ENCODE measurements around the gene ZNF330.

Gene ZNF330

DNA sequence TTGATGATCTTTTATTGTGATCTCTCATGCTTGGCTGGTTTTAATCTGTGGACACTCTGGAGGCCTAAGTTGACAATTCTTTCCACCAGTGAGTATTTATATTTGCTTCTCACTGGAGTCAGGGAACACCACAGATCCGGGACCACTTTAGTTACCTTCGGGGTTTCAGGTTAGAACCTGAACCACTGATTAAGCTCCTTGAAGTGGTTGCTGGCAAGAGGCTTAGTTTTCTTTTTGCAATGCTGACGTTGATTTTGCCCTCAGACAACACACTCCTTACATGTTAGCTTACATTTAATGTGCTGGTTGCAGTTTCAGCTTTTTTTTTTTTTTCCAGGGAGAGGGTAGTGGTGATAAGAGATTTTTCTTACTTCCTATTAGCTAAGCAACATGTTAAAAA lies 10.5 kb upstream of the ZNF330 start:
- H2BK15ac ChIP-seq (ENCODE audit: low read length) = no peak overlapping the region
- no peak for DNase-seq (ENCODE audit: low spot score)
- no CpG with 5 or more reads among the region's 3 CpGs for WGBS, 2 donors (ENCODE audit: extremely low coverage in 2 of 2, insufficient read length in 2 of 2, insufficient replicate concordance in 1 of 2)
- no peak overlapping the region for H2BK12ac ChIP-seq (ENCODE audit: low read length)
- H2AK5ac ChIP-seq (ENCODE audit: low read depth, low read length) = no peak overlapping the region
- no peak overlapping the region for H3K4me2 ChIP-seq (ENCODE audit: insufficient read depth, low read length, poor library complexity, severe bottlenecking)
- no peak overlapping the region for H3K23ac ChIP-seq (ENCODE audit: low read depth, low read length, poor library complexity)
- H3K27me3 ChIP-seq (ENCODE audit: control insufficient read depth in 3 of 3, insufficient read depth in 3 of 3, low read depth in 1 of 3, low read length in 3 of 3) = no peaks in the 10 kb centered on the region
- no peaks in the 10 kb centered on the region for H3K9me3 ChIP-seq (replicated peaks in 1 of 2; ENCODE audit: control insufficient read depth in 2 of 2, insufficient read depth in 1 of 2, low read depth in 1 of 2, low read length in 2 of 2)
- H3K79me1 ChIP-seq (ENCODE audit: low read depth, low read length) = no peaks in the 10 kb centered on the region
- no peak overlapping the region for H4K91ac ChIP-seq (ENCODE audit: low read depth, low read length, poor library complexity)
- H3K4ac ChIP-seq (ENCODE audit: low read length) = no peak overlapping the region
- no peak overlapping the region for H2BK5ac ChIP-seq (ENCODE audit: low read length)
- no peak overlapping the region for H3K4me3 ChIP-seq (ENCODE audit: low read length in 2 of 2)
- no peak overlapping the region for H3K14ac ChIP-seq (ENCODE audit: low read length)
- H4K8ac ChIP-seq (ENCODE audit: low read depth, low read length) = no peak overlapping the region
- H3K27ac ChIP-seq (replicated peaks; ENCODE audit: low read length) = no peak overlapping the region
- no peak overlapping the region for H2AFZ ChIP-seq (ENCODE audit: low read length)
- H3K4me1 ChIP-seq (ENCODE audit: control insufficient read depth in 2 of 2, insufficient read depth in 1 of 2, low read depth in 1 of 2, low read length in 2 of 2) = no peaks in the 10 kb centered on the region
- H2BK120ac ChIP-seq (ENCODE audit: low read depth, low read length) = no peak overlapping the region
- H3K9ac ChIP-seq (ENCODE audit: low read depth, low read length, poor library complexity) = no peak overlapping the region
- H3K18ac ChIP-seq (ENCODE audit: low read length) = no peak overlapping the region
- no peaks in the 10 kb centered on the region for H3K36me3 ChIP-seq (replicated peaks in 1 of 2; ENCODE audit: control insufficient read depth in 2 of 2, insufficient read depth in 2 of 2, low read length in 2 of 2)

DNA sequence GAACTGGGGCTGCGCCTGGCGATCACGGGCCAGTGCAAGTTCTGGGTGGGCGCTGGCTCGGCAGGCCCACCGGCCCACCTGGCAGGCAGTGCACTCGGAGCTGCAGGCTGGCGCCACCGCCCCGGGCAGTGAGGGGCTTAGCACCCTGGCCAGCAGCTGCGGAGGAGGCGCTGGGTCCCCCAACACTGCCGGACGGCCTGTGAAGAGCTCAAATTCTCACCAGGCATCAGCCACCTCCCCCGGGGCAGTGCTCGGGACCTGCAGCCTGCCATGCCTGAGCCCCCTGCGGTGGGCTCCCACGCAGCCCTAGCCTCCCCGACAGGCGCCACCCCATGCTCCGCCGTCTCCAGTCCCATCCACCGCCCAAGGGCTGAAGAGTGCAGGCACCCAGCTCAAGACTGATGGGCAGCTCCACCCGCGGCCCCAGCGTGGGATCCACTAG lies 7.1 kb upstream of the ZNF330 start:
- no peak overlapping the region for H2AK5ac ChIP-seq (ENCODE audit: low read depth, low read length)
- H4K91ac ChIP-seq (ENCODE audit: low read depth, low read length, poor library complexity) = no peak overlapping the region
- H3K79me1 ChIP-seq (ENCODE audit: low read depth, low read length) = no peaks in the 10 kb centered on the region
- no peak overlapping the region for H2BK12ac ChIP-seq (ENCODE audit: low read length)
- H3K4me3 ChIP-seq (ENCODE audit: low read length in 2 of 2) = no peak overlapping the region
- no peaks in the 10 kb centered on the region for H3K9me3 ChIP-seq (replicated peaks in 1 of 2; ENCODE audit: control insufficient read depth in 2 of 2, insufficient read depth in 1 of 2, low read depth in 1 of 2, low read length in 2 of 2)
- WGBS, 2 donors (ENCODE audit: extremely low coverage in 2 of 2, insufficient read length in 2 of 2, insufficient replicate concordance in 1 of 2) = no CpG with 5 or more reads among the region's 26 CpGs
- no peaks in the 10 kb centered on the region for H3K27me3 ChIP-seq (ENCODE audit: control insufficient read depth in 3 of 3, insufficient read depth in 3 of 3, low read depth in 1 of 3, low read length in 3 of 3)
- H2BK120ac ChIP-seq (ENCODE audit: low read depth, low read length) = no peak overlapping the region
- H3K27ac ChIP-seq (replicated peaks; ENCODE audit: low read length) = no peak overlapping the region
- no peak overlapping the region for H3K23ac ChIP-seq (ENCODE audit: low read depth, low read length, poor library complexity)
- no peak overlapping the region for H2BK15ac ChIP-seq (ENCODE audit: low read length)
- no peak overlapping the region for H2AFZ ChIP-seq (ENCODE audit: low read length)
- H3K9ac ChIP-seq (ENCODE audit: low read depth, low read length, poor library complexity) = no peak overlapping the region
- peak overlapping the region; percentile 3 for H4K8ac ChIP-seq (ENCODE audit: low read depth, low read length)
- H3K18ac ChIP-seq (ENCODE audit: low read length) = no peak overlapping the region
- H3K4me1 ChIP-seq (ENCODE audit: control insufficient read depth in 2 of 2, insufficient read depth in 1 of 2, low read depth in 1 of 2, low read length in 2 of 2) = no peaks in the 10 kb centered on the region
- H3K4me2 ChIP-seq (ENCODE audit: insufficient read depth, low read length, poor library complexity, severe bottlenecking) = no peak overlapping the region
- H3K4ac ChIP-seq (ENCODE audit: low read length) = no peak overlapping the region
- DNase-seq (ENCODE audit: low spot score) = no peak
- H3K36me3 ChIP-seq (replicated peaks in 1 of 2; ENCODE audit: control insufficient read depth in 2 of 2, insufficient read depth in 2 of 2, low read length in 2 of 2) = no peaks in the 10 kb centered on the region
- peak overlapping the region; percentile 71 for H3K14ac ChIP-seq (ENCODE audit: low read length)
- H2BK5ac ChIP-seq (ENCODE audit: low read length) = peak overlapping the region; percentile 53

DNA sequence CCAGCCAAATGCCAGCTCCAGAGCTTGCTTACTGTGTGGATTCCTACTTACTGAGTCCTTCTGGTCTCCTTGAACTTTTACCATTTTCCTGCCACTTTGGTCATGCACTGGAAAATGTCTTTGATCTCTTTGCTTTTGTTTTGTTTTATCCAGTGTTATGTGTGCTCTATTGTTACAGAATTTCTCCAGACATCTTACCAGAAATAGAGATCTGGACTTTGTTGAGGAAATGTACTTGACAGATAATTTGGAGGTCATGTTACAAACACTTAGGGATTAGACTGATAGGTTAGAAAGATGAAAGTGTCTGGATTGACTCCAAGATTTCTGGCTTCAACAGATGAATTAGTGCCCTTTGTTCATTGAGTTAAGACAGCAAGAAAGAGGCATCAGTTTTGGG lies 5.7 kb upstream of the ZNF330 start:
- Histone ChIP-seq H3K4ac (ENCODE audit: low read length) (no peak overlapping the region), H2BK120ac (ENCODE audit: low read depth, low read length) (no peak overlapping the region), H3K14ac (ENCODE audit: low read length) (no peak overlapping the region), H3K4me3 (ENCODE audit: low read length in 2 of 2) (no peak overlapping the region), H2BK15ac (ENCODE audit: low read length) (no peak overlapping the region), H3K4me2 (ENCODE audit: insufficient read depth, low read length, poor library complexity, severe bottlenecking) (no peak overlapping the region), H3K9ac (ENCODE audit: low read depth, low read length, poor library complexity) (no peak overlapping the region), H3K27ac (replicated peaks; ENCODE audit: low read length) (no peak overlapping the region), H4K8ac (ENCODE audit: low read depth, low read length) (no peak overlapping the region), H3K36me3 (replicated peaks in 1 of 2; ENCODE audit: control insufficient read depth in 2 of 2, insufficient read depth in 2 of 2, low read length in 2 of 2) (no peaks in the 10 kb centered on the region), H3K9me3 (replicated peaks in 1 of 2; ENCODE audit: control insufficient read depth in 2 of 2, insufficient read depth in 1 of 2, low read depth in 1 of 2, low read length in 2 of 2) (no peaks in the 10 kb centered on the region), H3K4me1 (ENCODE audit: control insufficient read depth in 2 of 2, insufficient read depth in 1 of 2, low read depth in 1 of 2, low read length in 2 of 2) (no peaks in the 10 kb centered on the region), H4K91ac (ENCODE audit: low read depth, low read length, poor library complexity) (no peak overlapping the region), H3K23ac (ENCODE audit: low read depth, low read length, poor library complexity) (no peak overlapping the region), H2BK5ac (ENCODE audit: low read length) (no peak overlapping the region), H2BK12ac (ENCODE audit: low read length) (no peak overlapping the region), H2AFZ (ENCODE audit: low read length) (no peak overlapping the region), H2AK5ac (ENCODE audit: low read depth, low read length) (no peak overlapping the region), H3K27me3 (ENCODE audit: control insufficient read depth in 3 of 3, insufficient read depth in 3 of 3, low read depth in 1 of 3, low read length in 3 of 3) (no peaks in the 10 kb centered on the region), H3K79me1 (ENCODE audit: low read depth, low read length) (no peaks in the 10 kb centered on the region), H3K18ac (ENCODE audit: low read length) (no peak overlapping the region)
- DNase-seq (ENCODE audit: low spot score) = no peak

DNA sequence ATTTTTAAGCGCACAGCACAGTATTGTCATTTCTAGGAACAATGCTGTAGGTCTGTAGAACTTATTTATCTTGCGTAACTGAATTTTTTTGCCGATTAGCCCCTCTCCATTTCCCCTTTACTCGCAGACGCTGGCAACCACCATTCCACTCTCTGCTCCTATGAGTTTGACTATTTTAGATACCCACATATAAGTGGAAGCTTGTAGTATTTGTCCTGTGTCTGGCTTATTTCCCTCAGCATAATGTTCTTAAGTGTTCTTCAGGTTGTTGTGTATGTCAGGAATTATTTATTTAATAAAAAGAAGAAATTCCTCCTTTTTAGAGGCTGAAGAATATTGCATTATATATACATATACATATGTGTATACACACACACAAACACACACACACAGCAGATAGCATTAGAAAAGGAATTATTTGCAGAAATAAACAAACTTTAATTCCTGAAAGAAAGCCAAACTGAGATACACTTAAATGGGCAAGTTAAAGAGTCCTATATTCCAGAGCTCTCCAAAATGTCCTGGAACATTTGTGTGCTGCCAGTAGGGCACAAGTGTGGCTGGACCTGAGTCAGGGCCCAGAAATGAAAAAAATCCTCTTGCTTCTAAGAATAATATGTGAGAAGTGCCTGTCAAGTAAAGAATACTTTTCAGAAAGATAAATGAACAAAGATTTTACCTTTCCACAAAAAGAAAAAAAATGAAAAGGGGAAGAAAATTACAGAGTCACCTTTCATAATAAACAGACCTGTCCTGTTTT lies 4.5 kb upstream of the ZNF330 start:
- no peak overlapping the region for H3K9ac ChIP-seq (ENCODE audit: low read depth, low read length, poor library complexity)
- H3K9me3 ChIP-seq (replicated peaks in 1 of 2; ENCODE audit: control insufficient read depth in 2 of 2, insufficient read depth in 1 of 2, low read depth in 1 of 2, low read length in 2 of 2) = no peaks in the 10 kb centered on the region
- H3K36me3 ChIP-seq (replicated peaks in 1 of 2; ENCODE audit: control insufficient read depth in 2 of 2, insufficient read depth in 2 of 2, low read length in 2 of 2) = no peaks in the 10 kb centered on the region
- no peak overlapping the region for H3K18ac ChIP-seq (ENCODE audit: low read length)
- no peak overlapping the region for H2AK5ac ChIP-seq (ENCODE audit: low read depth, low read length)
- DNase-seq (ENCODE audit: low spot score) = no peak
- H3K14ac ChIP-seq (ENCODE audit: low read length) = no peak overlapping the region
- no peak overlapping the region for H4K8ac ChIP-seq (ENCODE audit: low read depth, low read length)
- no peak overlapping the region for H3K4me2 ChIP-seq (ENCODE audit: insufficient read depth, low read length, poor library complexity, severe bottlenecking)
- H3K27ac ChIP-seq (replicated peaks; ENCODE audit: low read length) = no peak overlapping the region
- peaks cover 4% of the 10 kb centered on the region for H3K79me1 ChIP-seq (ENCODE audit: low read depth, low read length)
- H3K4me1 ChIP-seq (ENCODE audit: control insufficient read depth in 2 of 2, insufficient read depth in 1 of 2, low read depth in 1 of 2, low read length in 2 of 2) = peaks cover 3 to 4% of the 10 kb centered on the region in 2 donors
- no peak overlapping the region for H2AFZ ChIP-seq (ENCODE audit: low read length)
- H3K23ac ChIP-seq (ENCODE audit: low read depth, low read length, poor library complexity) = no peak overlapping the region
- no peak overlapping the region for H3K4me3 ChIP-seq (ENCODE audit: low read length in 2 of 2)
- no peak overlapping the region for H4K91ac ChIP-seq (ENCODE audit: low read depth, low read length, poor library complexity)
- no peaks in the 10 kb centered on the region for H3K27me3 ChIP-seq (ENCODE audit: control insufficient read depth in 3 of 3, insufficient read depth in 3 of 3, low read depth in 1 of 3, low read length in 3 of 3)
- no peak overlapping the region for H2BK5ac ChIP-seq (ENCODE audit: low read length)
- H2BK120ac ChIP-seq (ENCODE audit: low read depth, low read length) = no peak overlapping the region
- no CpG with 5 or more reads among the region's 5 CpGs for WGBS, 2 donors (ENCODE audit: extremely low coverage in 2 of 2, insufficient read length in 2 of 2, insufficient replicate concordance in 1 of 2)
- no peak overlapping the region for H2BK12ac ChIP-seq (ENCODE audit: low read length)
- no peak overlapping the region for H3K4ac ChIP-seq (ENCODE audit: low read length)
- H2BK15ac ChIP-seq (ENCODE audit: low read length) = no peak overlapping the region

All from neuronal stem cell (in vitro differentiated cells).